Loucy (cell line): ENCODE data around the gene TACC2.

Experiments
- H2AFZ ChIP-seq: fragments of 200-600 bp; sonication (generic); 2 replicates; pipeline ENCODE4 v1.6.0; 2016; ENCODE audit warnings: antibody characterized with exemption, mild to moderate bottlenecking, low read length, moderate library complexity
- H3F3A ChIP-seq: fragments of 200-600 bp; 2 replicates; pipeline ENCODE4 v1.6.0; 2016; ENCODE audit warnings: antibody characterized with exemption, low read depth, mild to moderate bottlenecking
- H3K27me3 ChIP-seq: fragments of 200-600 bp; sonication (generic); 2 replicates; pipeline ENCODE4 v1.6.1; 2014; ENCODE audit warnings: low read length, mild to moderate bottlenecking; ENCODE audit not compliant: insufficient read depth, poor library complexity, severe bottlenecking
- H3K36me3 ChIP-seq: fragments of 200-600 bp; sonication (generic); 2 replicates; pipeline ENCODE4 v1.6.1; 2016; ENCODE audit warnings: low read length; ENCODE audit not compliant: insufficient read depth
- H3K4me1 ChIP-seq: fragments of 200-600 bp; sonication (generic); 2 replicates; pipeline ENCODE4 v1.5.1; 2014; ENCODE audit warnings: low read length, mild to moderate bottlenecking; ENCODE audit not compliant: insufficient read depth, poor library complexity, severe bottlenecking
- H3K4me2 ChIP-seq: fragments of 200-600 bp; sonication (generic); 2 replicates; pipeline ENCODE4 v1.6.0; 2014; ENCODE audit warnings: antibody characterized with exemption, low read length, low read depth, mild to moderate bottlenecking; ENCODE audit not compliant: poor library complexity, severe bottlenecking
- H3K4me3 ChIP-seq: fragments of 200-600 bp; sonication (generic); 2 replicates; pipeline ENCODE4 v1.5.1; 2014; ENCODE audit warnings: low read length, mild to moderate bottlenecking, mixed read lengths; ENCODE audit not compliant: poor library complexity, severe bottlenecking
- H3K79me2 ChIP-seq: fragments of 200-600 bp; sonication (generic); 2 replicates; pipeline ENCODE4 v1.6.1; 2014; ENCODE audit warnings: low read length; ENCODE audit not compliant: insufficient read depth
- H3K9ac ChIP-seq: fragments of 200-600 bp; sonication (generic); 2 replicates; pipeline ENCODE4 v1.6.0; 2014; ENCODE audit warnings: mild to moderate bottlenecking, low read depth, low read length, moderate library complexity; ENCODE audit not compliant: poor library complexity, severe bottlenecking
- H3K9me2 ChIP-seq: fragments of 200-600 bp; sonication (generic); replicated peaks from 2 replicates; pipeline ENCODE4 v1.6.1; 2016; ENCODE audit warnings: low read depth, low read length, mixed read lengths
- H3K9me3 ChIP-seq: fragments of 200-600 bp; sonication (generic); 2 replicates; pipeline ENCODE4 v1.6.1; 2014; ENCODE audit warnings: mild to moderate bottlenecking, antibody characterized with exemption, low read length, low read depth; ENCODE audit not compliant: insufficient read depth
- H4K20me1 ChIP-seq: fragments of 200-600 bp; sonication (generic); 2 replicates; pipeline ENCODE4 v1.6.0; 2014; ENCODE audit warnings: antibody characterized with exemption, low read length, mild to moderate bottlenecking; ENCODE audit not compliant: insufficient read depth, poor library complexity, severe bottlenecking
- CTCF ChIP-seq: fragments of 200-600 bp; sonication (generic); conservative IDR thresholded peaks from 2 replicates; pipeline ENCODE4 v1.5.1; 2014; ENCODE audit warnings: mild to moderate bottlenecking, antibody characterized with exemption, low read length
- EZH2phosphoT487 ChIP-seq: fragments of 200-600 bp; IDR thresholded peaks from 2 replicates; pipeline ENCODE4 v1.6.1; 2018; ENCODE audit warnings: antibody characterized with exemption, mild to moderate bottlenecking, moderate library complexity, borderline replicate concordance

TACC2 gene

GRCh38 chr10:121998462-121998861 is 9.5 kb downstream of the TACC2 start:
- H3F3A ChIP-seq = no peaks in the 10 kb centered on the region
- no peaks in the 10 kb centered on the region for H4K20me1 ChIP-seq
- H3K9me2 ChIP-seq = no peaks in the 10 kb centered on the region
- no peak overlapping the region for H3K4me2 ChIP-seq
- TF ChIP-seq CTCF = no peak
- no peak for TF ChIP-seq EZH2phosphoT487
- H3K27me3 ChIP-seq = no peaks in the 10 kb centered on the region
- H3K79me2 ChIP-seq = no peaks in the 10 kb centered on the region
- H3K4me1 ChIP-seq = no peaks in the 10 kb centered on the region
- H3K9ac ChIP-seq = no peak overlapping the region
- H3K4me3 ChIP-seq = no peak overlapping the region
- H3K9me3 ChIP-seq = peaks cover 7% of the 10 kb centered on the region; the same call in 1 of the 2 replicates
- H2AFZ ChIP-seq = no peak overlapping the region
- no peaks in the 10 kb centered on the region for H3K36me3 ChIP-seq

GRCh38 chr10:121999301-121999700 is 10.3 kb downstream of the TACC2 start:
- Histone ChIP-seq H3K4me3 (no peak overlapping the region), H3K9me3 (peaks cover 7% of the 10 kb centered on the region; the same call in 1 of the 2 replicates), H3K9ac (no peak overlapping the region), H4K20me1 (no peaks in the 10 kb centered on the region), H2AFZ (no peak overlapping the region), H3F3A (no peaks in the 10 kb centered on the region), H3K4me2 (no peak overlapping the region), H3K9me2 (no peaks in the 10 kb centered on the region), H3K79me2 (no peaks in the 10 kb centered on the region), H3K4me1 (no peaks in the 10 kb centered on the region), H3K36me3 (no peaks in the 10 kb centered on the region), H3K27me3 (no peaks in the 10 kb centered on the region)
- TF ChIP-seq CTCF (no peak), EZH2phosphoT487 (no peak)

- no peak overlapping the region for H2AFZ ChIP-seq
- H3K4me2 ChIP-seq = no peak overlapping the region
- H3K4me3 ChIP-seq = no peak overlapping the region
Measured at GRCh38 chr10:122001698-122002097, 12.7 kb downstream of the TACC2 start.

More at GRCh38 chr10:122001698-122002097, 12.7 kb downstream of the TACC2 start:
- no peaks in the 10 kb centered on the region for H3K36me3 ChIP-seq
- no peak overlapping the region for H3K9ac ChIP-seq
- H3K27me3 ChIP-seq = no peaks in the 10 kb centered on the region
- peaks cover 7% of the 10 kb centered on the region; the same call in 1 of the 2 replicates for H3K9me3 ChIP-seq
- H3K9me2 ChIP-seq = no peaks in the 10 kb centered on the region
- TF ChIP-seq EZH2phosphoT487 (no peak), CTCF (no peak)
- H4K20me1 ChIP-seq = no peaks in the 10 kb centered on the region
- no peaks in the 10 kb centered on the region for H3K79me2 ChIP-seq
- no peaks in the 10 kb centered on the region for H3F3A ChIP-seq
- no peaks in the 10 kb centered on the region for H3K4me1 ChIP-seq
